Measurements from ENCODE around the gene TBC1D16. TPM values are rescaled to one million over a fixed set of nuclear protein-coding genes. Genes with fewer than 3 reads are reported as not detected.

Gene TBC1D16
- total RNA-seq, 2 donors from 2014 or later, result 45.9 to 52.1 TPM

GRCh38 chr17:79987187-79987934 is 48.3 kb downstream of the TBC1D16 start:
- Histone ChIP-seq H3K36me3 (no peaks in the 10 kb centered on the region), H3K9me3 (no peaks in the 10 kb centered on the region), H3K4me3 (no peak overlapping the region), H3K4me1 (ENCODE audit: control insufficient read depth in 1 of 2, low read depth in 2 of 2) (peaks cover 11 to 12% of the 10 kb centered on the region in 2 donors), H3K27me3 (replicated peaks; ENCODE audit: insufficient read depth) (no peaks in the 10 kb centered on the region), H3K27ac (no peak overlapping the region)
- ATAC-seq (ENCODE audit: insufficient number of reproducible peaks, low FRiP score, low read depth), result no peak
- no peak for DNase-seq (ENCODE audit: low spot score)
- no peak for TF ChIP-seq CTCF (IDR thresholded peaks at IDR 0.05)

- no peak for DNase-seq (ENCODE audit: low spot score)
- H3K4me1 ChIP-seq (ENCODE audit: control insufficient read depth in 1 of 2, low read depth in 2 of 2), result peaks cover 4 to 6% of the 10 kb centered on the region in 2 donors
- H3K27ac ChIP-seq, result no peak overlapping the region
- no peak for ATAC-seq (ENCODE audit: insufficient number of reproducible peaks, low FRiP score, low read depth)
- no peak overlapping the region for H3K4me3 ChIP-seq
- no peaks in the 10 kb centered on the region for H3K27me3 ChIP-seq (replicated peaks; ENCODE audit: insufficient read depth)
- H3K36me3 ChIP-seq, result no peaks in the 10 kb centered on the region
- no peaks in the 10 kb centered on the region for H3K9me3 ChIP-seq
- no peak for TF ChIP-seq CTCF (IDR thresholded peaks at IDR 0.05)
Measured at GRCh38 chr17:79986411-79987186, 49.1 kb downstream of the TBC1D16 start.

GRCh38 chr17:79985943-79986391 is 49.7 kb downstream of the TBC1D16 start:
- ATAC-seq (ENCODE audit: insufficient number of reproducible peaks, low FRiP score, low read depth) (no peak), DNase-seq (ENCODE audit: low spot score) (no peak)
- no peaks in the 10 kb centered on the region for H3K27me3 ChIP-seq (replicated peaks; ENCODE audit: insufficient read depth)
- H3K9me3 ChIP-seq, result no peaks in the 10 kb centered on the region
- TF ChIP-seq CTCF (IDR thresholded peaks at IDR 0.05), result no peak
- no peak overlapping the region for H3K27ac ChIP-seq
- peaks cover 4 to 6% of the 10 kb centered on the region in 2 donors for H3K4me1 ChIP-seq (ENCODE audit: control insufficient read depth in 1 of 2, low read depth in 2 of 2)
- H3K36me3 ChIP-seq, result no peaks in the 10 kb centered on the region
- no peak overlapping the region for H3K4me3 ChIP-seq

GRCh38 chr17:79985361-79985942 is 50.2 kb downstream of the TBC1D16 start:
- Histone ChIP-seq H3K4me3 (no peak overlapping the region), H3K27me3 (replicated peaks; ENCODE audit: insufficient read depth) (no peaks in the 10 kb centered on the region), H3K27ac (no peak overlapping the region), H3K9me3 (no peaks in the 10 kb centered on the region), H3K36me3 (no peaks in the 10 kb centered on the region), H3K4me1 (ENCODE audit: control insufficient read depth in 1 of 2, low read depth in 2 of 2) (peaks cover 4 to 6% of the 10 kb centered on the region in 2 donors)
- ATAC-seq (ENCODE audit: insufficient number of reproducible peaks, low FRiP score, low read depth) (no peak), DNase-seq (ENCODE audit: low spot score) (no peak)
- TF ChIP-seq CTCF (IDR thresholded peaks at IDR 0.05), result no peak

GRCh38 chr17:79984877-79985276 is 50.8 kb downstream of the TBC1D16 start:
- Histone ChIP-seq H3K4me1 (ENCODE audit: control insufficient read depth in 1 of 2, low read depth in 2 of 2) (peaks cover 4 to 6% of the 10 kb centered on the region in 2 donors), H3K27me3 (replicated peaks; ENCODE audit: insufficient read depth) (no peaks in the 10 kb centered on the region), H3K9me3 (no peaks in the 10 kb centered on the region), H3K27ac (no peak overlapping the region), H3K4me3 (no peak overlapping the region), H3K36me3 (no peaks in the 10 kb centered on the region)
- DNase-seq (ENCODE audit: low spot score) (no peak), ATAC-seq (ENCODE audit: insufficient number of reproducible peaks, low FRiP score, low read depth) (no peak)
- no peak for TF ChIP-seq CTCF (IDR thresholded peaks at IDR 0.05)

All from thoracic aorta (tissue), 2 donors.